PC-3 (cell line): Measurements from ENCODE around the gene GUCA2B. TPM values are rescaled to one million over a fixed set of nuclear protein-coding genes. Genes with fewer than 3 reads are reported as not detected.

Experiments
- ATAC-seq: fragments of 200-7000 bp; cut with Tn5 transposase; 2 replicates; pipeline ENCODE4 v1.9.1; 2020; ENCODE audit warnings: mild to moderate bottlenecking, moderate library complexity
- BruUV-seq: library from RNA; stranded (reverse); fragments of 400-500 nt; replicated peaks from 2 replicates; lab custom pipeline; 2021; lab: Mats Ljungman, UMichigan
- CTCF ChIA-PET: fragments of 300-600 bp; sonication (Branson Sonifier 250); formaldehyde crosslinking; loops from one replicate; lab custom pipeline; 2022; ENCODE audit warnings: antibody characterized with exemption; lab: Charles Lee
- POLR2A ChIA-PET: fragments of 300-600 bp; sonication (Branson Sonifier 250); formaldehyde crosslinking; loops from one replicate; lab custom pipeline; 2022; ENCODE audit warnings: antibody characterized with exemption; ENCODE audit not compliant: unreplicated experiment; lab: Charles Lee
- DNase-seq: peaks from one replicate; pipeline ENCODE4 v3.0.0-alpha.2; 2015
- H2AFZ ChIP-seq: fragments of 300-600 bp; sonication (generic); 2 replicates; pipeline ENCODE4 v1.6.0; 2016; ENCODE audit warnings: antibody characterized with exemption, low read length
- H3F3A ChIP-seq: fragments of 300-600 bp; sonication (generic); one replicate; pipeline ENCODE4 v1.6.0; 2017; ENCODE audit warnings: antibody characterized with exemption, low read length, control low read depth, mild to moderate bottlenecking; ENCODE audit not compliant: unreplicated experiment
- H3K27ac ChIP-seq: fragments of 300-600 bp; sonication (generic); 2 replicates; pipeline ENCODE4 v1.5.1; 2016; ENCODE audit warnings: mild to moderate bottlenecking, low read length
- H3K27me3 ChIP-seq: fragments of 300-600 bp; sonication (generic); 2 replicates; pipeline ENCODE4 v1.6.1; 2016; ENCODE audit warnings: low read length, mixed read lengths
- H3K36me3 ChIP-seq: fragments of 300-600 bp; sonication (generic); 2 replicates; pipeline ENCODE4 v1.6.1; 2016; ENCODE audit warnings: low read depth, mixed run types, low read length, mixed read lengths
- H3K4me1 ChIP-seq: fragments of 300-600 bp; sonication (generic); 2 replicates; pipeline ENCODE4 v1.5.1; 2016; ENCODE audit warnings: low read length; ENCODE audit not compliant: insufficient read depth
- H3K4me2 ChIP-seq: fragments of 300-600 bp; sonication (generic); 2 replicates; pipeline ENCODE4 v1.6.0; 2016; ENCODE audit warnings: low read length
- H3K4me3 ChIP-seq: fragments of 300-600 bp; sonication (generic); 2 replicates; pipeline ENCODE4 v1.5.1; 2016; ENCODE audit warnings: mild to moderate bottlenecking, low read length, mixed read lengths
- H3K79me2 ChIP-seq: fragments of 300-600 bp; sonication (generic); 2 replicates; pipeline ENCODE4 v1.6.1; 2017; ENCODE audit warnings: low read length, mixed read lengths
- H3K9ac ChIP-seq: fragments of 300-600 bp; sonication (generic); 2 replicates; pipeline ENCODE4 v1.6.0; 2016; ENCODE audit warnings: mild to moderate bottlenecking, low read length
- H3K9me2 ChIP-seq: fragments of 300-600 bp; sonication (generic); replicated peaks from 2 replicates; pipeline ENCODE4 v1.6.1; 2016; ENCODE audit warnings: mixed run types, low read length, mixed read lengths
- H3K9me3 ChIP-seq: fragments of 300-600 bp; sonication (generic); 2 replicates; pipeline ENCODE4 v1.6.1; 2016; ENCODE audit warnings: low read length, mixed read lengths
- H4K20me1 ChIP-seq: fragments of 300-600 bp; sonication (generic); 2 replicates; pipeline ENCODE4 v1.6.1; 2016; ENCODE audit warnings: low read length, mixed read lengths
- CTCF ChIP-seq: fragments of 300-600 bp; sonication (generic); conservative IDR thresholded peaks from 2 replicates; pipeline ENCODE4 v1.5.1; 2017; ENCODE audit warnings: antibody characterized with exemption, low read depth, mild to moderate bottlenecking, low read length
- EZH2 ChIP-seq: fragments of 300-600 bp; sonication (generic); IDR thresholded peaks from one replicate; pipeline ENCODE4 v1.6.1; 2017; ENCODE audit warnings: antibody characterized with exemption, mild to moderate bottlenecking, low read length; ENCODE audit not compliant: unreplicated experiment
- EZH2phosphoT487 ChIP-seq: fragments of 300-600 bp; sonication (generic); IDR thresholded peaks from 2 replicates; pipeline ENCODE4 v1.6.1; 2018; ENCODE audit warnings: mild to moderate bottlenecking, antibody characterized with exemption, low read length, borderline replicate concordance
- intact Hi-C: fragments of 100-400 bp; cut with micrococcal nuclease; formaldehyde crosslinking; loops from 2 replicates; pipeline ENCODE4 v1.9.0; 2023
- total RNA-seq: library from RNA; depleted of rRNA; stranded (reverse); fragments of >200 nt; gene quantifications from 2 replicates; pipeline ENCODE4 v1.2.3, GENCODE V29; 2014

Gene GUCA2B
- total RNA-seq, 1 experiment from 2014 or later: not detected

GRCh38 chr1:42176902-42177519 lies 23.8 kb downstream of the GUCA2B start:
- DNase-seq (peak; percentile 69), ATAC-seq (peak; percentile 62)
- 0 out of 2 replicates have a peak overlapping the region, but pooled peaks have one; percentile 4 for H3K4me2 ChIP-seq
- BruUV-seq: TSS peak; percentile 2
- H3K9ac ChIP-seq: no peak overlapping the region
- no peaks in the 10 kb centered on the region for H3K9me2 ChIP-seq
- intact Hi-C loops: loop anchor here (2.0 to 10.0 kb wide), 3 partner anchors 164 to 602 kb away; no protein-coding TSS in a partner anchor
- no peaks in the 10 kb centered on the region for H3K9me3 ChIP-seq
- ChIA-PET CTCF (interaction anchor here (0.6 to 1.0 kb wide), 3 partner anchors 45 to 481 kb away, joined by 3 to 5 read pairs (median 3); no protein-coding TSS in a partner anchor), POLR2A (interaction anchor here (0.6 kb wide), 1 partner anchor 286 kb away, joined by 18 read pairs; the partner anchor contains the start of gene CCDC30)
- no peak overlapping the region for H3K4me3 ChIP-seq
- no peaks in the 10 kb centered on the region for H3K79me2 ChIP-seq
- H3K27me3 ChIP-seq: no peaks in the 10 kb centered on the region
- peak overlapping the region; percentile 48 for H3K27ac ChIP-seq
- TF ChIP-seq EZH2phosphoT487 (no peak), CTCF (peak; percentile 96), EZH2 (no peak)
- H4K20me1 ChIP-seq: no peaks in the 10 kb centered on the region
- peaks cover 47% of the 10 kb centered on the region for H3K4me1 ChIP-seq
- H3F3A ChIP-seq: peaks cover 4% of the 10 kb centered on the region
- peaks cover 9% of the 10 kb centered on the region for H3K36me3 ChIP-seq
- no peak overlapping the region for H2AFZ ChIP-seq

GRCh38 chr1:42177541-42177981 lies 24.4 kb downstream of the GUCA2B start:
- no TSS peak for BruUV-seq
- no peak overlapping the region for H3K9ac ChIP-seq
- no peaks in the 10 kb centered on the region for H3K9me2 ChIP-seq
- no peaks in the 10 kb centered on the region for H4K20me1 ChIP-seq
- ChIA-PET CTCF (interaction anchor here (0.6 to 1.0 kb wide), 4 partner anchors 44 to 480 kb away, joined by 3 to 5 read pairs (median 3); no protein-coding TSS in a partner anchor), POLR2A (interaction anchor here (0.6 kb wide), 1 partner anchor 285 kb away, joined by 18 read pairs; the partner anchor contains the start of gene CCDC30)
- intact Hi-C loops: loop anchor here (2.0 to 10.0 kb wide), 3 partner anchors 163 to 603 kb away; no protein-coding TSS in a partner anchor
- H3K9me3 ChIP-seq: no peaks in the 10 kb centered on the region
- no peak overlapping the region for H3K4me3 ChIP-seq
- H2AFZ ChIP-seq: no peak overlapping the region
- 0 out of 2 replicates have a peak overlapping the region, but pooled peaks have one; percentile 4 for H3K4me2 ChIP-seq
- DNase-seq: peak; percentile 62
- H3K79me2 ChIP-seq: no peaks in the 10 kb centered on the region
- ATAC-seq: peak; percentile 72
- peaks cover 4% of the 10 kb centered on the region for H3F3A ChIP-seq
- peaks cover 47% of the 10 kb centered on the region for H3K4me1 ChIP-seq
- no peak for TF ChIP-seq CTCF
- TF ChIP-seq EZH2: no peak
- TF ChIP-seq EZH2phosphoT487: no peak
- H3K36me3 ChIP-seq: peaks cover 9% of the 10 kb centered on the region
- no peaks in the 10 kb centered on the region for H3K27me3 ChIP-seq
- H3K27ac ChIP-seq: peak overlapping the region; percentile 48

- ATAC-seq (no peak), DNase-seq (no peak)
- CTCF ChIA-PET: no interaction called here
- TF ChIP-seq CTCF (no peak), EZH2 (no peak), EZH2phosphoT487 (no peak)
- Histone ChIP-seq H3K79me2 (no peaks in the 10 kb centered on the region), H3K9me3 (no peaks in the 10 kb centered on the region), H3K36me3 (peaks cover 9% of the 10 kb centered on the region), H3F3A (peaks cover 4% of the 10 kb centered on the region), H3K4me1 (peaks cover 44% of the 10 kb centered on the region), H3K9ac (no peak overlapping the region), H3K4me3 (no peak overlapping the region), H3K27me3 (no peaks in the 10 kb centered on the region), H4K20me1 (no peaks in the 10 kb centered on the region), H3K27ac (peak overlapping the region; percentile 48), H3K9me2 (no peaks in the 10 kb centered on the region), H2AFZ (no peak overlapping the region), H3K4me2 (no peak overlapping the region)
- intact Hi-C loops: loop anchor here (5.0 to 10.0 kb wide), 2 partner anchors 214 to 603 kb away; no protein-coding TSS in a partner anchor
- BruUV-seq: no TSS peak
- POLR2A ChIA-PET: no interaction called here
Measured at GRCh38 chr1:42178249-42178648, 25.0 kb downstream of the GUCA2B start.
